CD8-positive, alpha-beta memory T cell (primary cell): ENCODE results near the gene CHSY3. TPM values are rescaled to one million over a fixed set of nuclear protein-coding genes. Genes with fewer than 3 reads are reported as not detected.

Source experiments
- CTCF ChIA-PET: fragments of 350-600 bp; sonication (Branson Sonifier 250); formaldehyde crosslinking; loops from one replicate; lab custom pipeline; 2021; ENCODE audit warnings: antibody characterized with exemption; lab: Charles Lee
- POLR2A ChIA-PET: fragments of 350-600 bp; sonication (Branson Sonifier 250); formaldehyde crosslinking; loops from one replicate; lab custom pipeline; 2021; ENCODE audit warnings: antibody characterized with exemption; lab: Charles Lee
- DNase-seq, 5 donors: peaks; one replicate each; pipeline versions ENCODE4 v3.0.0 to v3.0.0-alpha.2; 2020 to 2022; ENCODE audit warnings: mixed read lengths in 1 of 5
- H3K27ac ChIP-seq: one replicate; pipeline ENCODE4 v1.7.0; 2013; ENCODE audit warnings: low read depth, mild to moderate bottlenecking, low read length, moderate library complexity
- H3K27me3 ChIP-seq: 2 replicates; pipeline ENCODE4 v1.7.0; 2013; ENCODE audit warnings: low read length, mild to moderate bottlenecking; ENCODE audit not compliant: insufficient read depth, poor library complexity, severe bottlenecking
- H3K36me3 ChIP-seq: 2 replicates; pipeline ENCODE4 v1.7.0; 2013; ENCODE audit warnings: mild to moderate bottlenecking, low read length, moderate library complexity; ENCODE audit not compliant: insufficient read depth
- H3K4me1 ChIP-seq: 2 replicates; pipeline ENCODE4 v1.7.0; 2013; ENCODE audit warnings: mild to moderate bottlenecking, low read length, moderate library complexity; ENCODE audit not compliant: insufficient read depth
- H3K4me3 ChIP-seq: 2 replicates; pipeline ENCODE4 v1.7.0; 2013; ENCODE audit warnings: mild to moderate bottlenecking, low read length
- H3K9me3 ChIP-seq: 2 replicates; pipeline ENCODE4 v1.7.0; 2013; ENCODE audit warnings: mild to moderate bottlenecking, low read length
- H3K27ac Mint-ChIP-seq, 8 donors: one replicate each; pipeline ENCODE4 v1.8.0; 2020 to 2021; ENCODE audit warnings: mixed read lengths in 8 of 8, mild to moderate bottlenecking in 6 of 8, inconsistent platforms in 3 of 8, moderate library complexity in 3 of 8
- H3K27me3 Mint-ChIP-seq, 2 donors: one replicate each; pipeline ENCODE4 v1.8.0; 2020 to 2021; ENCODE audit warnings: mixed read lengths in 2 of 2, mild to moderate bottlenecking in 1 of 2, moderate library complexity in 1 of 2
- H3K36me3 Mint-ChIP-seq, 3 donors: one replicate each; pipeline ENCODE4 v1.8.0; 2020 to 2021; ENCODE audit warnings: mixed read lengths in 3 of 3, inconsistent platforms in 1 of 3, mild to moderate bottlenecking in 1 of 3
- H3K4me1 Mint-ChIP-seq, 3 donors: one replicate each; pipeline ENCODE4 v1.8.0; 2020 to 2021; ENCODE audit warnings: mixed read lengths in 3 of 3, inconsistent platforms in 1 of 3, mild to moderate bottlenecking in 1 of 3
- H3K4me3 Mint-ChIP-seq, 7 donors: one replicate each; pipeline ENCODE4 v1.8.0; 2020 to 2021; ENCODE audit warnings: mixed read lengths in 7 of 7, mild to moderate bottlenecking in 6 of 7, moderate library complexity in 4 of 7, inconsistent platforms in 2 of 7
- H3K9me3 Mint-ChIP-seq, 5 donors: one replicate each; pipeline ENCODE4 v1.8.0; 2020 to 2022; ENCODE audit warnings: mixed read lengths in 5 of 5, mild to moderate bottlenecking in 3 of 5, moderate library complexity in 2 of 5, inconsistent platforms in 1 of 5
- polyA plus RNA-seq: library from polyadenylated mRNA; unstranded; fragments of 300-500 nt; fragmentation: Illumina TruSeq; gene quantifications from one replicate; pipeline ENCODE4 v1.2.3, GENCODE V29; 2021
- total RNA-seq, 2 experiments: library from RNA; stranded (reverse); gene quantifications; one replicate each; pipeline ENCODE4 v1.2.3, GENCODE V29; 2021

The CHSY3 gene
- total and polyA plus RNA-seq, 3 experiments from 2014 or later: not detected

DNA sequence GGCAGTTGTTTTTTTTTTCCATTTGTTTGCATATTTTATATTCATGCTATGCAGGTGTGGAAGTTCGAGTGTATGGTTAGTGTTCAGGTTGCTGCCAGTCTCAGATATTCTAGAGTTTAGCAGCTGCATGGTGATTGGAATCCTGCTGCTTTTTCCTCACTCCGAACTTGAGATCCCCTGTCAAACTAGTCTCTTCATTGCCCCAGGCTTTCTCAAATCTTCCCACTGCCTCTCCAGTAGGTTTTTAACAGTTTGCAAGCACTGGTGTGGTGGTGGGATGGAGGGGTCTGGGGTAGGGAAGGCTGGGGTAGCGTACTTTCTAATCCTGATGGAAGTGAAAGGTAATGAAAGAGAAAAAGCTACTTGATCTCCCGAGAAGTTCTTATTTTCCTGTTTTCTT, 112.9 kb downstream of the CHSY3 start:
- no peaks in the 10 kb centered on the region for H3K36me3 Mint-ChIP-seq
- H3K36me3 ChIP-seq: no peaks in the 10 kb centered on the region
- H3K27ac Mint-ChIP-seq: no peak overlapping the region
- H3K4me3 ChIP-seq: no peak overlapping the region
- POLR2A ChIA-PET: no interaction called here
- no peak overlapping the region for H3K4me3 Mint-ChIP-seq
- peaks cover 2 to 10% (median 4%) of the 10 kb centered on the region in 5 donors for H3K9me3 Mint-ChIP-seq
- H3K27me3 Mint-ChIP-seq: peaks cover 0 to 1% of the 10 kb centered on the region in 2 donors
- no peak for DNase-seq
- H3K4me1 ChIP-seq: no peaks in the 10 kb centered on the region
- no peaks in the 10 kb centered on the region for H3K4me1 Mint-ChIP-seq
- no peaks in the 10 kb centered on the region for H3K27me3 ChIP-seq
- CTCF ChIA-PET: interaction anchor here (1.0 kb wide), 1 partner anchor 25 kb away, joined by 3 read pairs; no protein-coding TSS in a partner anchor
- no peak overlapping the region for H3K27ac ChIP-seq
- H3K9me3 ChIP-seq: no peaks in the 10 kb centered on the region

DNA sequence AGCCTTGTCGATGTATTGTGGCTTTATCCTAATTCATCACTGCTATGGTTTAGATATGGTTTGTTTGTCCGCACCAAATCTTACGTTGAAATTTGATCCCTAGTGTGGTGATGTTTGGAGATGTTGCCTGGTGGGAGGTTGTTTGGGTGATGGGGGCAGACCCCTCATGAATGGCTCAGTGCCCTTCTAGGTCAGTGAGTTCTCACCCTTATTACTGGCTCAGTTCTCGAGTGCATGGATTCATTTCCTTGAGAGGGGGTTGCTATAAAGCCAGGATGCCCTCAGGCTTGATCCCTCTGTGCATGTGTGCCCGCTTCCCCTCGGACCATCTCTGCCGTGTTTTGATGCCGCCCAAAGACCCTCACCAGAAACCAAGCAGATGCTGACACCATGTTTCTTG, 114.4 kb downstream of the CHSY3 start:
- no peak overlapping the region for H3K4me3 Mint-ChIP-seq
- Histone ChIP-seq H3K36me3 (no peaks in the 10 kb centered on the region), H3K27ac (no peak overlapping the region), H3K9me3 (no peaks in the 10 kb centered on the region), H3K4me3 (no peak overlapping the region), H3K4me1 (no peaks in the 10 kb centered on the region), H3K27me3 (no peaks in the 10 kb centered on the region)
- CTCF ChIA-PET: no interaction called here
- POLR2A ChIA-PET: no interaction called here
- no peak overlapping the region for H3K27ac Mint-ChIP-seq
- no peaks in the 10 kb centered on the region for H3K36me3 Mint-ChIP-seq
- H3K4me1 Mint-ChIP-seq: no peaks in the 10 kb centered on the region
- H3K27me3 Mint-ChIP-seq: peaks cover 0 to 1% of the 10 kb centered on the region in 2 donors
- DNase-seq: no peak
- H3K9me3 Mint-ChIP-seq: peaks cover 2 to 10% (median 4%) of the 10 kb centered on the region in 5 donors

DNA sequence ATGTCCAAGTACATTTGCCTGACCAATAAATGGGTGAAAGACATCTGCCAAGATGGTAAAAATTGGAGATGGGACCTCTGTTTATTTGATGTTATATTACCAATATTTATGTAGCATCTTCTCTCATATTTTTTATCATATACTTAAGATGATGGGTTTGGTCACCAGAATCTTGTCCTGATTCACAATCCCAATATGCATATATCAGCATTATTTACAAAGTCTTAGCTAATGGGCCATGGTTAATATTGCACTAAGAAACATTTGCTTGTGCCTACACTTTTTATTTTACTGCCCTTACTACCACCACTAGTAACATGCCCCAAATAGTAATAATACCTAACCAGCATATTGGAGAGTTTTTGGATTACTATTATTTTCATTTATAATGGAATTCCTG, 116.7 kb downstream of the CHSY3 start:
- H3K9me3 Mint-ChIP-seq: peaks cover 0 to 2% (median 0%) of the 10 kb centered on the region in 5 donors
- H3K36me3 ChIP-seq: no peaks in the 10 kb centered on the region
- H3K4me1 ChIP-seq: no peaks in the 10 kb centered on the region
- H3K4me1 Mint-ChIP-seq: no peaks in the 10 kb centered on the region
- POLR2A ChIA-PET: no interaction called here
- no peak overlapping the region for H3K4me3 ChIP-seq
- peaks cover 0 to 1% of the 10 kb centered on the region in 2 donors for H3K27me3 Mint-ChIP-seq
- no peak overlapping the region for H3K4me3 Mint-ChIP-seq
- H3K27ac Mint-ChIP-seq: no peak overlapping the region
- CTCF ChIA-PET: no interaction called here
- H3K36me3 Mint-ChIP-seq: no peaks in the 10 kb centered on the region
- no peaks in the 10 kb centered on the region for H3K9me3 ChIP-seq
- no peaks in the 10 kb centered on the region for H3K27me3 ChIP-seq
- no peak for DNase-seq
- no peak overlapping the region for H3K27ac ChIP-seq

DNA sequence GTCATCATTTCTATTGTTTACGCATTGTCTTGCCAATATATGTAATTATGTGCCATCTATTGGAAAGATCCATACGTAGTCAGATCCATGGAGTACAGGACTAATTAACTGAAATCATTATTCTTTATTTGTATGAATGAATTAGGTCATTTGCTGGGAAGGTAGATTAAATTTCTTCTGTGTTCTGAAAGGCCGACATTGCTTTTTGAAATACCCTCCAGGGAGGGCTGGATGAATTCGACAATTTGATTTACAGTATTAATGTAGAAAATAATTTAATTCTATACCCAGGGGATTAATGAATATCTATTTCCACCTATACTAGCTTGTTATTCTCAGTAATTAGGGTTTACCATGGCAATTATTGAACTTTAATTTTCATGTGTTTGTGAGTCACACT, 117.6 kb downstream of the CHSY3 start:
- Histone ChIP-seq H3K4me1 (no peaks in the 10 kb centered on the region), H3K36me3 (no peaks in the 10 kb centered on the region), H3K4me3 (no peak overlapping the region), H3K27ac (no peak overlapping the region), H3K9me3 (no peaks in the 10 kb centered on the region), H3K27me3 (no peaks in the 10 kb centered on the region)
- CTCF ChIA-PET: no interaction called here
- Mint-ChIP-seq H3K9me3 (peaks cover 0 to 2% (median 0%) of the 10 kb centered on the region in 5 donors), H3K36me3 (no peaks in the 10 kb centered on the region), H3K4me1 (no peaks in the 10 kb centered on the region), H3K27ac (no peak overlapping the region), H3K4me3 (no peak overlapping the region), H3K27me3 (peaks cover 0 to 1% of the 10 kb centered on the region in 2 donors)
- POLR2A ChIA-PET: no interaction called here
- no peak for DNase-seq

DNA sequence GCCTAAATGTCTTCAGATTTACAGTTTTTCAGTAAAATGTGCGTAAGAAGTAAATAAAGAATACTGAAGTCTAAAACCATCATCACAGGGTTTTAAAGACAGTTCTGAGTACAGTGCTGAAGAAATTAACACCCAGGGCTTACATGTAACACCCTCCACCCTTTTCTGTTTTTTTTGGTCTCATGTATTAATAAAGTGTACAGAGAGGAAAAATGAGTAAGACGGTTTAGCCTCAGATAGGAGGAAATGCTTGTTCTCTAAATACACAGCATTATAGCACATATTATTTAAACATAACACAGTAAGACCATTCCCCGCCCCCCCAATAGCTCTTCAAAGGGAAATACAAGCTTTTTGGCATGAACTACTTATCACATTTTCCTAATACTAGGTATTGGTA, 119.3 kb downstream of the CHSY3 start:
- Mint-ChIP-seq H3K4me1 (no peaks in the 10 kb centered on the region), H3K27ac (no peak overlapping the region), H3K4me3 (no peak overlapping the region), H3K27me3 (peaks cover 0 to 1% of the 10 kb centered on the region in 2 donors), H3K9me3 (peaks cover 0 to 2% (median 0%) of the 10 kb centered on the region in 5 donors), H3K36me3 (no peaks in the 10 kb centered on the region)
- ChIA-PET CTCF (no interaction called here), POLR2A (no interaction called here)
- H3K36me3 ChIP-seq: no peaks in the 10 kb centered on the region
- no peak for DNase-seq
- H3K27ac ChIP-seq: no peak overlapping the region
- no peaks in the 10 kb centered on the region for H3K4me1 ChIP-seq
- H3K4me3 ChIP-seq: no peak overlapping the region
- H3K9me3 ChIP-seq: no peaks in the 10 kb centered on the region
- no peaks in the 10 kb centered on the region for H3K27me3 ChIP-seq

DNA sequence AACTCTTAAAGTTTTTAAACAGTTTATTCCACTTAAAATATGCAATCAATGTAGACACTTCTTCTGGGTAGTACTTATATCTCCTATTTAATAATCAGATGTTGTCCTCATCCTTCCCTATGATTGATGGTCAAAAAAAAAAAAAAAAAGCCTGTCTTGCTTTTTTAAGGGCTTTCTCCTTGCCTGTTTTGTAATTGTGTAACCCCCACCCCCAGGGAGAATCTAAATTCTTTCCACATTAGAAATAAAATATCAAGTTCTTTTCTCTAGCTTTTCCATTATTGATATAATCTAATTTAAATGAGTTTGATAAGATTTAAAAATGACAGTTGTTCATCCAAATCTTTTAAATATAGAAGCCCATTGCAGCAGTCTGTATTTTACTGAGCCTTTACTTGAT, 119.7 kb downstream of the CHSY3 start:
- no peaks in the 10 kb centered on the region for H3K4me1 Mint-ChIP-seq
- no peaks in the 10 kb centered on the region for H3K27me3 ChIP-seq
- no peak overlapping the region for H3K4me3 ChIP-seq
- ChIA-PET POLR2A (no interaction called here), CTCF (no interaction called here)
- H3K36me3 Mint-ChIP-seq: no peaks in the 10 kb centered on the region
- H3K36me3 ChIP-seq: no peaks in the 10 kb centered on the region
- no peak overlapping the region for H3K4me3 Mint-ChIP-seq
- peaks cover 0 to 2% (median 0%) of the 10 kb centered on the region in 5 donors for H3K9me3 Mint-ChIP-seq
- no peak overlapping the region for H3K27ac ChIP-seq
- H3K4me1 ChIP-seq: no peaks in the 10 kb centered on the region
- H3K9me3 ChIP-seq: no peaks in the 10 kb centered on the region
- no peak for DNase-seq
- H3K27ac Mint-ChIP-seq: no peak overlapping the region
- H3K27me3 Mint-ChIP-seq: peaks cover 0 to 1% of the 10 kb centered on the region in 2 donors

DNA sequence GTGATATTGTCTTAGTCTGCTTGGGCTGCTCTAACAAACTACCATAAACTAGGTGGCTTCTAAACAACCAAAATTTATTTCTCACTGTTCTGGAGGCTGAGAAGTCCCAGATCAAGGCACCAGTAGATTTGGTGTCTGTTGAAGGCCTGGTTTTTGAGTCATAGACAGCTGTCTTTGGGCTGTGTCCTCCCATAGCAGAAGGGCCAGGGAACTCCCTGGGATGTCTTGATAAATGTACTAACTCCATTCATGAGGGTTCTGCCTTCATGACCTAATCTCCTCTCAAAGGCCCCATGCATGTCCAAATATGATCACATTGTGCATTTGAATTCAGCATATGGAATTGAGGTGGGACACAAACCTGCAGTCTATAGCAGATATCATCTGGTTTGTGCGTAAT, 121.2 kb downstream of the CHSY3 start:
- ChIA-PET POLR2A (no interaction called here), CTCF (no interaction called here)
- H3K36me3 Mint-ChIP-seq: no peaks in the 10 kb centered on the region
- no peak overlapping the region for H3K27ac ChIP-seq
- no peak for DNase-seq
- no peaks in the 10 kb centered on the region for H3K27me3 ChIP-seq
- no peaks in the 10 kb centered on the region for H3K4me1 ChIP-seq
- peaks cover 0 to 1% of the 10 kb centered on the region in 2 donors for H3K27me3 Mint-ChIP-seq
- no peaks in the 10 kb centered on the region for H3K9me3 Mint-ChIP-seq
- no peaks in the 10 kb centered on the region for H3K9me3 ChIP-seq
- no peak overlapping the region for H3K4me3 Mint-ChIP-seq
- no peak overlapping the region for H3K27ac Mint-ChIP-seq
- no peaks in the 10 kb centered on the region for H3K4me1 Mint-ChIP-seq
- H3K4me3 ChIP-seq: no peak overlapping the region
- H3K36me3 ChIP-seq: no peaks in the 10 kb centered on the region

DNA sequence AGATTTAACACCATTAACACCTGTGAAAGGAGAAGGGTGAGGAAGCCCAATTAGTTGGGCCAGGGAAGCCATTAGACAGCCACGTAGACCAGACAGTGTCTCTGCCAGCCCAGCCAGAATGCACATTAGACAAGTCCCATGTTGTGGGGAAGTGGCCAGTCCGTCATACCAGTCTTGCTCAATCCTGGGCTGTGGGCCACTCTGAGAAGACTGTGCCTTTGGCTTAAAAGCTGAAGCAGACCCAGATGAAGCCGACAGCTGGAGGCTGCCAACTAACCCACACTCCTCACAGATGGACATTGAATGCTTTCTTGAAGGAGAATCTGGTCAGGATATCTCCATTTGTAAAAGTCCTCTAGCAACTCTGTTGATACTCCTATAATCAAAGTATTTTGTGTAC, 128.5 kb downstream of the CHSY3 start:
- Histone ChIP-seq H3K9me3 (no peaks in the 10 kb centered on the region), H3K4me1 (no peaks in the 10 kb centered on the region), H3K4me3 (no peak overlapping the region), H3K27ac (no peak overlapping the region), H3K36me3 (no peaks in the 10 kb centered on the region), H3K27me3 (no peaks in the 10 kb centered on the region)
- ChIA-PET CTCF (no interaction called here), POLR2A (no interaction called here)
- no peak for DNase-seq
- Mint-ChIP-seq H3K4me1 (no peaks in the 10 kb centered on the region), H3K27me3 (peaks cover 1 to 3% of the 10 kb centered on the region in 2 donors), H3K36me3 (no peaks in the 10 kb centered on the region), H3K9me3 (no peaks in the 10 kb centered on the region), H3K4me3 (no peak overlapping the region), H3K27ac (no peak overlapping the region)
